HepG2 (cell line): ENCODE data around the gene CSNK1D. TPM values are rescaled to one million over a fixed set of nuclear protein-coding genes. Genes with fewer than 3 reads are reported as not detected.

Source experiments
- GATA4 ChIP-seq: sonication (generic); IDR thresholded peaks from 2 replicates; pipeline ENCODE4 v1.6.1; 2016; ENCODE audit warnings: antibody characterized with exemption, low read depth, borderline replicate concordance
- GPN1 ChIP-seq: sonication (generic); formaldehyde crosslinking; IDR thresholded peaks from 2 replicates; pipeline ENCODE4 v1.5.1; 2020; ENCODE audit warnings: missing genetic modification reagents, borderline replicate concordance
- HDAC2 ChIP-seq: sonication (generic); formaldehyde crosslinking; IDR thresholded peaks from 2 replicates; pipeline ENCODE4 v1.4.0; 2020; ENCODE audit warnings: missing genetic modification reagents
- KDM2A ChIP-seq: sonication (generic); formaldehyde crosslinking; IDR thresholded peaks from 2 replicates; pipeline ENCODE4 v1.4.0; 2020; ENCODE audit warnings: low read depth, missing genetic modification reagents, borderline replicate concordance
- SUZ12 ChIP-seq: fragments of 150-350 bp; IDR thresholded peaks from 2 replicates; pipeline ENCODE4 v1.6.1; 2014; ENCODE audit warnings: low read depth, low read length
- ZBTB7A ChIP-seq: sonication (generic); formaldehyde crosslinking; IDR thresholded peaks from 2 replicates; pipeline ENCODE4 v1.8.0; 2022; ENCODE audit warnings: mild to moderate bottlenecking, missing genetic modification reagents
- ZFX ChIP-seq: sonication (generic); formaldehyde crosslinking; IDR thresholded peaks from 2 replicates; pipeline ENCODE4 v1.4.0; 2020; ENCODE audit warnings: mild to moderate bottlenecking, low read depth, missing genetic modification reagents, moderate library complexity
- ZNF234 ChIP-seq: sonication (generic); formaldehyde crosslinking; conservative IDR thresholded peaks from 2 replicates; pipeline ENCODE4 v1.5.1; 2020; ENCODE audit warnings: mild to moderate bottlenecking, missing genetic modification reagents
- ZNF383 ChIP-seq: sonication (generic); formaldehyde crosslinking; IDR thresholded peaks from 2 replicates; pipeline ENCODE4 v1.4.0; 2020; ENCODE audit warnings: missing genetic modification reagents, mild to moderate bottlenecking, borderline replicate concordance
- ZNF441 ChIP-seq: sonication (generic); formaldehyde crosslinking; IDR thresholded peaks from 2 replicates; pipeline ENCODE4 v1.7.0; 2021; ENCODE audit warnings: missing genetic modification reagents, borderline replicate concordance
- ZNF530 ChIP-seq: sonication (generic); formaldehyde crosslinking; IDR thresholded peaks from 2 replicates; pipeline ENCODE4 v1.5.0; 2020; ENCODE audit warnings: low read depth, mild to moderate bottlenecking, missing genetic modification reagents
- ZSCAN30 ChIP-seq: sonication (generic); formaldehyde crosslinking; IDR thresholded peaks from 2 replicates; pipeline ENCODE4 v1.5.0; 2020; ENCODE audit warnings: mild to moderate bottlenecking, missing genetic modification reagents
- polyA plus RNA-seq, 8 experiments: library from polyadenylated mRNA; depleted of rRNA in 3 of 8; stranded (reverse) in 7 of 8; unstranded in 1 of 8; fragments of >200 nt; fragmentation: Illumina TruSeq in 4 of 8; extraction: Trizol in 4 of 8; gene quantifications; 2 replicates each; pipeline versions ENCODE4 v1.2.1 to v1.2.3, GENCODE V29; 2011 to 2016; ENCODE audit warnings: low read depth in 4 of 8, missing spikeins in 1 of 8, mixed read lengths in 1 of 8; ENCODE audit not compliant: insufficient read depth in 1 of 8
- total RNA-seq, 5 experiments: library from RNA; depleted of rRNA; stranded (reverse); fragments of >200 nt; fragmentation: Illumina TruSeq; extraction: Trizol; gene quantifications; 2 replicates each; pipeline ENCODE4 v1.2.3, GENCODE V29; 2016; ENCODE audit warnings: low read depth in 1 of 5
- TF ChIP-seq, protein P1 (sequence below): sonication (generic); formaldehyde crosslinking; IDR thresholded peaks from 2 replicates; pipeline ENCODE4 v1.5.0; 2020; ENCODE audit warnings: missing genetic modification reagents
- TF ChIP-seq, protein P2 (sequence below): sonication (generic); formaldehyde crosslinking; IDR thresholded peaks from 2 replicates; pipeline ENCODE4 v1.4.0; 2020; ENCODE audit warnings: mild to moderate bottlenecking, missing genetic modification reagents
- TF ChIP-seq, protein P3 (sequence below): sonication (generic); formaldehyde crosslinking; IDR thresholded peaks from 2 replicates; pipeline ENCODE4 v1.4.0; 2020; ENCODE audit warnings: mild to moderate bottlenecking, missing genetic modification reagents, borderline replicate concordance
- TF ChIP-seq, protein P4 (sequence below): sonication (generic); formaldehyde crosslinking; IDR thresholded peaks from 2 replicates; pipeline ENCODE4 v1.4.0; 2020; ENCODE audit warnings: missing genetic modification reagents

CSNK1D gene
- total and polyA plus RNA-seq, 2 of the 13 experiments (the other 11 are each of a cell fraction or from before 2014, with no cell fraction given), result 31.5 to 128 TPM

DNA sequence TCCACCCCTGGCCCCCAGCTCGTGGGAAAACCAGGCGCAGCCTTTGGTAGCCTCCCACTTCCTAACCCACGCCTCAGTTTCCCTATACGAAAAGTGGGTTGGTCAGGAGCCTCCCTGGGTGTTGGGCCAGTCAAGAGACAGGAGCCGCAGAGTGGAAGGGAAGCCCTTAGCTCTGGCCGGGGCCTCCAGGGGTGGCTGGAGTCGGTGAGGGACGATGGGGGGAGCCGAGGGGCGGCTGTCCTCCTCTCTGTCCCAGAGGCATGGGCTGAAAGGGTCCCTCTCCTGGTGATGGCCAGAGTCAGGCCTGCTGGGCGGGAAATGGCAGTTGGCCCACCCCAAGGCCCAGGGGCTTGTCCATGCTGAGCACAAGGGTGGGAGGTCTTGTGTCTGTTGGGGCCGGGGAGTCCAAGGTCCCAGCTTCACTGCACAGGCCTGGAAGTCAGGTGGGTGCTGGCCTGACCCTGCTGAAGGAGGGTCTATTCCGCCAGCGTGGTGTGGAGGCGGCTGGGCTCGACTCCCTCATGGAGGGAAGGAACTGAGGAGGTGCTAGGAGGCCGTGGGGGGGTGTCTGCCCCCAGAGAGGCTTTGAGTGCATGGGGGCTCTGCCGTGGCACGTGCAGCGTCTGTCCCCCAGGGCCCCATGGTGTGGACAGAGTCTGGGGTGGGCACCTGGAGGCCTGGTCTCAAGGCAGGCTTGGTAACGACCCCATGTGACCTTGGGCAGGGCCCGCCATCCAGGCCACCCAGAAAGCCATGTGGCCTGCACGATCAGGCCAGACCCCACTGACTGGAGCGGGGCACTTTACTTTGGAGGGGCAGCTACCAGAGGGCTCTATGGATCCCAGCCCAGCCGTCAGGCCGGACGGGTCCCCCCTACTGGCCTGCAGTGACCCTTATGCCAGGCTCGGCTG is 43.5 kb downstream of the CSNK1D start (continued):
- no peak; the same call in none of the 2 replicates for TF ChIP-seq ZNF441 (CRISPR knock-in tag)
- no peak for TF ChIP-seq SUZ12
- TF ChIP-seq, protein P1, sequence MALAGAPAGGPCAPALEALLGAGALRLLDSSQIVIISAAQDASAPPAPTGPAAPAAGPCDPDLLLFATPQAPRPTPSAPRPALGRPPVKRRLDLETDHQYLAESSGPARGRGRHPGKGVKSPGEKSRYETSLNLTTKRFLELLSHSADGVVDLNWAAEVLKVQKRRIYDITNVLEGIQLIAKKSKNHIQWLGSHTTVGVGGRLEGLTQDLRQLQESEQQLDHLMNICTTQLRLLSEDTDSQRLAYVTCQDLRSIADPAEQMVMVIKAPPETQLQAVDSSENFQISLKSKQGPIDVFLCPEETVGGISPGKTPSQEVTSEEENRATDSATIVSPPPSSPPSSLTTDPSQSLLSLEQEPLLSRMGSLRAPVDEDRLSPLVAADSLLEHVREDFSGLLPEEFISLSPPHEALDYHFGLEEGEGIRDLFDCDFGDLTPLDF (CRISPR knock-in tag), result 0 out of 2 replicates have a peak, but pooled peaks have one; percentile 29
- TF ChIP-seq, protein P2, sequence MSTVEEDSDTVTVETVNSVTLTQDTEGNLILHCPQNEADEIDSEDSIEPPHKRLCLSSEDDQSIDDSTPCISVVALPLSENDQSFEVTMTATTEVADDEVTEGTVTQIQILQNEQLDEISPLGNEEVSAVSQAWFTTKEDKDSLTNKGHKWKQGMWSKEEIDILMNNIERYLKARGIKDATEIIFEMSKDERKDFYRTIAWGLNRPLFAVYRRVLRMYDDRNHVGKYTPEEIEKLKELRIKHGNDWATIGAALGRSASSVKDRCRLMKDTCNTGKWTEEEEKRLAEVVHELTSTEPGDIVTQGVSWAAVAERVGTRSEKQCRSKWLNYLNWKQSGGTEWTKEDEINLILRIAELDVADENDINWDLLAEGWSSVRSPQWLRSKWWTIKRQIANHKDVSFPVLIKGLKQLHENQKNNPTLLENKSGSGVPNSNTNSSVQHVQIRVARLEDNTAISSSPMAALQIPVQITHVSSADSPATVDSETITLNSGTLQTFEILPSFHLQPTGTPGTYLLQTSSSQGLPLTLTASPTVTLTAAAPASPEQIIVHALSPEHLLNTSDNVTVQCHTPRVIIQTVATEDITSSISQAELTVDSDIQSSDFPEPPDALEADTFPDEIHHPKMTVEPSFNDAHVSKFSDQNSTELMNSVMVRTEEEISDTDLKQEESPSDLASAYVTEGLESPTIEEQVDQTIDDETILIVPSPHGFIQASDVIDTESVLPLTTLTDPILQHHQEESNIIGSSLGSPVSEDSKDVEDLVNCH (CRISPR knock-in tag), result 0 out of 2 replicates have a peak, but pooled peaks have one; percentile 18
- TF ChIP-seq GATA4, result no peak; the same call in 1 of the 2 replicates
- TF ChIP-seq GPN1 (CRISPR knock-in tag), result no peak
- TF ChIP-seq, protein P3, sequence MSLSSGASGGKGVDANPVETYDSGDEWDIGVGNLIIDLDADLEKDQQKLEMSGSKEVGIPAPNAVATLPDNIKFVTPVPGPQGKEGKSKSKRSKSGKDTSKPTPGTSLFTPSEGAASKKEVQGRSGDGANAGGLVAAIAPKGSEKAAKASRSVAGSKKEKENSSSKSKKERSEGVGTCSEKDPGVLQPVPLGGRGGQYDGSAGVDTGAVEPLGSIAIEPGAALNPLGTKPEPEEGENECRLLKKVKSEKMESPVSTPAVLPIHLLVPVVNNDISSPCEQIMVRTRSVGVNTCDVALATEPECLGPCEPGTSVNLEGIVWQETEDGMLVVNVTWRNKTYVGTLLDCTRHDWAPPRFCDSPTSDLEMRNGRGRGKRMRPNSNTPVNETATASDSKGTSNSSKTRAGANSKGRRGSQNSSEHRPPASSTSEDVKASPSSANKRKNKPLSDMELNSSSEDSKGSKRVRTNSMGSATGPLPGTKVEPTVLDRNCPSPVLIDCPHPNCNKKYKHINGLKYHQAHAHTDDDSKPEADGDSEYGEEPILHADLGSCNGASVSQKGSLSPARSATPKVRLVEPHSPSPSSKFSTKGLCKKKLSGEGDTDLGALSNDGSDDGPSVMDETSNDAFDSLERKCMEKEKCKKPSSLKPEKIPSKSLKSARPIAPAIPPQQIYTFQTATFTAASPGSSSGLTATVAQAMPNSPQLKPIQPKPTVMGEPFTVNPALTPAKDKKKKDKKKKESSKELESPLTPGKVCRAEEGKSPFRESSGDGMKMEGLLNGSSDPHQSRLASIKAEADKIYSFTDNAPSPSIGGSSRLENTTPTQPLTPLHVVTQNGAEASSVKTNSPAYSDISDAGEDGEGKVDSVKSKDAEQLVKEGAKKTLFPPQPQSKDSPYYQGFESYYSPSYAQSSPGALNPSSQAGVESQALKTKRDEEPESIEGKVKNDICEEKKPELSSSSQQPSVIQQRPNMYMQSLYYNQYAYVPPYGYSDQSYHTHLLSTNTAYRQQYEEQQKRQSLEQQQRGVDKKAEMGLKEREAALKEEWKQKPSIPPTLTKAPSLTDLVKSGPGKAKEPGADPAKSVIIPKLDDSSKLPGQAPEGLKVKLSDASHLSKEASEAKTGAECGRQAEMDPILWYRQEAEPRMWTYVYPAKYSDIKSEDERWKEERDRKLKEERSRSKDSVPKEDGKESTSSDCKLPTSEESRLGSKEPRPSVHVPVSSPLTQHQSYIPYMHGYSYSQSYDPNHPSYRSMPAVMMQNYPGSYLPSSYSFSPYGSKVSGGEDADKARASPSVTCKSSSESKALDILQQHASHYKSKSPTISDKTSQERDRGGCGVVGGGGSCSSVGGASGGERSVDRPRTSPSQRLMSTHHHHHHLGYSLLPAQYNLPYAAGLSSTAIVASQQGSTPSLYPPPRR (CRISPR knock-in tag), result no peak
- TF ChIP-seq, protein P4, sequence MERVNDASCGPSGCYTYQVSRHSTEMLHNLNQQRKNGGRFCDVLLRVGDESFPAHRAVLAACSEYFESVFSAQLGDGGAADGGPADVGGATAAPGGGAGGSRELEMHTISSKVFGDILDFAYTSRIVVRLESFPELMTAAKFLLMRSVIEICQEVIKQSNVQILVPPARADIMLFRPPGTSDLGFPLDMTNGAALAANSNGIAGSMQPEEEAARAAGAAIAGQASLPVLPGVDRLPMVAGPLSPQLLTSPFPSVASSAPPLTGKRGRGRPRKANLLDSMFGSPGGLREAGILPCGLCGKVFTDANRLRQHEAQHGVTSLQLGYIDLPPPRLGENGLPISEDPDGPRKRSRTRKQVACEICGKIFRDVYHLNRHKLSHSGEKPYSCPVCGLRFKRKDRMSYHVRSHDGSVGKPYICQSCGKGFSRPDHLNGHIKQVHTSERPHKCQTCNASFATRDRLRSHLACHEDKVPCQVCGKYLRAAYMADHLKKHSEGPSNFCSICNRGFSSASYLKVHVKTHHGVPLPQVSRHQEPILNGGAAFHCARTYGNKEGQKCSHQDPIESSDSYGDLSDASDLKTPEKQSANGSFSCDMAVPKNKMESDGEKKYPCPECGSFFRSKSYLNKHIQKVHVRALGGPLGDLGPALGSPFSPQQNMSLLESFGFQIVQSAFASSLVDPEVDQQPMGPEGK (CRISPR knock-in tag), result peak; percentile 67
- TF ChIP-seq ZNF383 (CRISPR knock-in tag), result no peak
- TF ChIP-seq ZNF234 (CRISPR knock-in tag), result no peak
- TF ChIP-seq ZFX (CRISPR knock-in tag), result peak; percentile 93
- peak; percentile 17; the same call in 1 of the 2 replicates for TF ChIP-seq KDM2A (CRISPR knock-in tag)
- TF ChIP-seq ZNF530, result peak; percentile 47; the same call in 1 of the 2 replicates
- no peak for TF ChIP-seq HDAC2 (CRISPR knock-in tag)
- no peak; the same call in 1 of the 2 replicates for TF ChIP-seq ZBTB7A
- TF ChIP-seq ZSCAN30, result no peak
